OCI-LY7 (cell line): ENCODE measurements around the gene CDA. TPM values are rescaled to one million over a fixed set of nuclear protein-coding genes. Genes with fewer than 3 reads are reported as not detected.

ENCODE experiments used
- BruUV-seq: library from RNA; stranded (reverse); fragments of 400-500 nt; replicated peaks from 2 replicates; lab custom pipeline; 2021; lab: Mats Ljungman, UMichigan
- CTCF ChIA-PET: fragments of 300-600 bp; sonication (Branson Sonifier 250); formaldehyde crosslinking; loops from one replicate; lab custom pipeline; 2022; ENCODE audit warnings: antibody characterized with exemption; ENCODE audit not compliant: unreplicated experiment; lab: Charles Lee
- POLR2A ChIA-PET: fragments of 300-600 bp; sonication (Branson Sonifier 250); formaldehyde crosslinking; loops from one replicate; lab custom pipeline; 2022; ENCODE audit warnings: antibody characterized with exemption; lab: Charles Lee
- DNase-seq: peaks from one replicate; pipeline ENCODE4 v3.0.0-alpha.2; 2015; ENCODE audit warnings: low spot score
- H2AFZ ChIP-seq: fragments of 200-600 bp; sonication (generic), shearing (Covaris generic); 2 replicates; pipeline ENCODE4 v1.6.1; 2014; ENCODE audit warnings: mild to moderate bottlenecking, antibody characterized with exemption, low read length, moderate library complexity
- H3K27ac ChIP-seq: fragments of 200-600 bp; sonication (generic); 2 replicates; pipeline ENCODE4 v1.5.1; 2014; ENCODE audit warnings: mixed run types, low read depth, mild to moderate bottlenecking, moderate library complexity, low read length, inconsistent platforms; ENCODE audit not compliant: poor library complexity, severe bottlenecking
- H3K36me3 ChIP-seq: fragments of 200-600 bp; sonication (generic); 2 replicates; pipeline ENCODE4 v1.6.1; 2014; ENCODE audit warnings: mild to moderate bottlenecking, antibody characterized with exemption, low read length, moderate library complexity, mixed read lengths; ENCODE audit not compliant: insufficient read depth
- H3K4me1 ChIP-seq: fragments of 200-600 bp; sonication (generic); 2 replicates; pipeline ENCODE4 v1.5.1; 2014; ENCODE audit warnings: mild to moderate bottlenecking, low read length; ENCODE audit not compliant: insufficient read depth, poor library complexity, severe bottlenecking
- H3K4me2 ChIP-seq: fragments of 200-600 bp; sonication (generic); 2 replicates; pipeline ENCODE4 v1.6.1; 2014; ENCODE audit warnings: mild to moderate bottlenecking, low read length
- H3K4me3 ChIP-seq: fragments of 200-600 bp; sonication (generic); 2 replicates; pipeline ENCODE4 v1.5.1; 2014; ENCODE audit warnings: mild to moderate bottlenecking, low read depth, low read length; ENCODE audit not compliant: poor library complexity, severe bottlenecking
- H3K79me2 ChIP-seq: fragments of 200-600 bp; sonication (generic); 2 replicates; pipeline ENCODE4 v1.6.1; 2016; ENCODE audit warnings: low read depth, mild to moderate bottlenecking, low read length, moderate library complexity, mixed read lengths; ENCODE audit not compliant: insufficient read depth
- H3K9me2 ChIP-seq: fragments of 200-600 bp; sonication (generic); 2 replicates; pipeline ENCODE4 v1.6.1; 2016; ENCODE audit warnings: mild to moderate bottlenecking, low read length, mixed read lengths; ENCODE audit not compliant: insufficient read depth
- H3K9me3 ChIP-seq: fragments of 200-600 bp; sonication (generic); 2 replicates; pipeline ENCODE4 v1.6.1; 2014; ENCODE audit warnings: mild to moderate bottlenecking, mixed run types, low read length, mixed read lengths
- H4K20me1 ChIP-seq: fragments of 200-600 bp; sonication (generic); 2 replicates; pipeline ENCODE4 v1.6.1; 2014; ENCODE audit warnings: mild to moderate bottlenecking, antibody characterized with exemption, low read length, moderate library complexity, mixed read lengths; ENCODE audit not compliant: insufficient read depth
- CTCF ChIP-seq: fragments of 200-600 bp; sonication (generic); conservative IDR thresholded peaks from 2 replicates; pipeline ENCODE4 v1.5.1; 2014; ENCODE audit warnings: mild to moderate bottlenecking, antibody characterized with exemption, low read length, moderate library complexity, mixed read lengths
- EZH2phosphoT487 ChIP-seq: fragments of 200-600 bp; sonication (generic); IDR thresholded peaks from 2 replicates; pipeline ENCODE4 v1.6.1; 2018; ENCODE audit warnings: low read depth, borderline replicate concordance, mild to moderate bottlenecking, mixed run types, antibody characterized with exemption, low read length, moderate library complexity, mixed read lengths
- intact Hi-C: fragments of 100-400 bp; cut with micrococcal nuclease; formaldehyde crosslinking; loops from one replicate; pipeline ENCODE4 v1.10.0; 2022; ENCODE audit not compliant: unreplicated experiment
- total RNA-seq, 2 experiments: library from RNA; depleted of rRNA in 1 of 2; stranded (reverse); fragments of >200 nt in 1 of 2; shearing (Covaris generic) in 1 of 2; gene quantifications; 2 replicates each; pipeline ENCODE4 v1.2.3, GENCODE V29; 2014 to 2022

Gene CDA
- total RNA-seq, 2 experiments from 2014 or later = not detected

- H3K4me3 ChIP-seq = no peak overlapping the region
- DNase-seq = no peak
- peaks cover 14% of the 10 kb centered on the region for H3K4me1 ChIP-seq
- TF ChIP-seq EZH2phosphoT487 (no peak), CTCF (no peak)
- H2AFZ ChIP-seq = no peak overlapping the region
- CTCF ChIA-PET = no interaction called here
- H3K9me2 ChIP-seq = no peaks in the 10 kb centered on the region
- no peaks in the 10 kb centered on the region for H3K79me2 ChIP-seq
- no TSS peak for BruUV-seq
- H4K20me1 ChIP-seq = no peaks in the 10 kb centered on the region
- no peak overlapping the region for H3K27ac ChIP-seq
- no peaks in the 10 kb centered on the region for H3K9me3 ChIP-seq
- intact Hi-C loops = loop anchor here (10.0 kb wide), 1 partner anchor 422 kb away; no protein-coding TSS in a partner anchor
- H3K36me3 ChIP-seq = no peaks in the 10 kb centered on the region
- no peak overlapping the region for H3K4me2 ChIP-seq
- POLR2A ChIA-PET = no interaction called here
Observed at GRCh38 chr1:20636785-20637347, 48.0 kb downstream of the CDA start.

- no peaks in the 10 kb centered on the region for H3K9me3 ChIP-seq
- POLR2A ChIA-PET = no interaction called here
- H2AFZ ChIP-seq = no peak overlapping the region
- CTCF ChIA-PET = no interaction called here
- no peaks in the 10 kb centered on the region for H3K79me2 ChIP-seq
- no peaks in the 10 kb centered on the region for H4K20me1 ChIP-seq
- no peaks in the 10 kb centered on the region for H3K36me3 ChIP-seq
- no peak for TF ChIP-seq EZH2phosphoT487
- TF ChIP-seq CTCF = peak; percentile 98
- no TSS peak for BruUV-seq
- no peaks in the 10 kb centered on the region for H3K4me1 ChIP-seq
- H3K9me2 ChIP-seq = no peaks in the 10 kb centered on the region
- no peak overlapping the region for H3K4me2 ChIP-seq
- no peak overlapping the region for H3K27ac ChIP-seq
- intact Hi-C loops = loop anchor here (1.0 kb wide), 1 partner anchor 65 kb away; no protein-coding TSS in a partner anchor
- peak; percentile 75 for DNase-seq
- no peak overlapping the region for H3K4me3 ChIP-seq
Observed at GRCh38 chr1:20640183-20640597, 51.3 kb downstream of the CDA start.

GRCh38 chr1:20641975-20642374 lies 53.1 kb downstream of the CDA start:
- CTCF ChIA-PET = no interaction called here
- BruUV-seq = no TSS peak
- H3K36me3 ChIP-seq = no peaks in the 10 kb centered on the region
- intact Hi-C loops = no loop called here
- TF ChIP-seq CTCF (no peak), EZH2phosphoT487 (no peak)
- no peak for DNase-seq
- no peaks in the 10 kb centered on the region for H3K4me1 ChIP-seq
- H3K9me3 ChIP-seq = no peaks in the 10 kb centered on the region
- no peak overlapping the region for H3K4me2 ChIP-seq
- POLR2A ChIA-PET = no interaction called here
- H3K79me2 ChIP-seq = no peaks in the 10 kb centered on the region
- no peaks in the 10 kb centered on the region for H3K9me2 ChIP-seq
- no peaks in the 10 kb centered on the region for H4K20me1 ChIP-seq
- no peak overlapping the region for H3K27ac ChIP-seq
- H3K4me3 ChIP-seq = no peak overlapping the region
- no peak overlapping the region for H2AFZ ChIP-seq
